C4-2B (cell line): ENCODE results near the gene NELFA.

Experiments
- CTCF ChIP-seq: fragments of 450-650 bp; conservative IDR thresholded peaks from 2 replicates; pipeline ENCODE4 v1.5.1; 2017; ENCODE audit warnings: mild to moderate bottlenecking
- ZFX ChIP-seq: fragments of 450-650 bp; IDR thresholded peaks from 2 replicates; pipeline ENCODE4 v1.6.1; 2017

GRCh38 chr4:1952058-1952700, 56.6 kb downstream of the NELFA start:
- TF ChIP-seq ZFX = no peak
- no peak for TF ChIP-seq CTCF
